ENCODE results near the gene ADPRHL1.

ADPRHL1 gene

DNA sequence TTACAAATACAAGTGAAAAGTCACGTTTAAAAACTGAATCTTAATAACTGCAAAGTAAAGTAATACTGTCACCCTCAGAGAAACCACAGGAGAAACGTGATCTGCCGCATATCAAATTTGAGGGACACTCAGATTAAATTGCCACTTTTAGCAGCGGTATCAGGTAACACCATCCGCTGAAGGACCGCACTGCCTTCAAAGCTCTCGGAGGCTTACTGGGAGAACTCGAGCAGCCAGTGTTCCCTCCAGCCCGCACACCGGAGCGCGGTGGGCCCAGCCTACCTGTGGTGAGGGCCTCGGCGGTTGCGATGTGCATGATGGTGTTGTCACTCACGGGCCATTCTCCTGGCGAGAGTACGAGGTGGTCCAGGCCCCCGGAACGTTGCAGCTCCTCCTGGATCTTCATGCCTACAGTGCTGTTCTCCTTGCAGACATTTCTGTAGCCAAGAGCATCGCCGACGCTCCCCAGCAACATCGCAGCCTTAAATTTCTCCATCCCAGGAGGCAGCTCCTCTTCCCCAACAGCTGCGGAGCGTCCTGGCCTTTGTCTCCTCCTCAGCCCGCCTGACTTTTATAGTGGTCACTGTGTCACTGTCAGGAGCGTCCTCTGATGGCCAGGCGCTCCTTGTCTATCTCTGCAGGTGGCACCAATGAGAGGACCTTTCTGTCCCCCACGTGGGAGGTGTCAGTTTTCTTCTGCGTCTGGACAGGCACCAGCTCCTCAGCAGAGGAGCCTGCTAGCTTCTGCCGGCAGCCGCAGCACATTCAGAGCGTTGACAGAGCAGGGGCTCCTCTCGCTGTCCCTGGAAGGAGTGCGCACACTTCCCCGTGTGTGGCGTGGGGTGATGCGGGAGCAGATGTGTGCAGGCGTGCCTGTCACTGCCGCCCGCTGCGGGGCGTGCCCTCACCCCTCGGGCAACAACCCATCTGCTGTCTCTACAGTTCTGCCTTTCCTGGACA, at the start of gene ADPRHL1:
Gene ADPRHL1 (minus strand): TSS at position 547 of the 960 bp plus-strand sequence. CDS start 51 bp downstream, at position 496.
- no peak within 1 kb of the TSS for H3K27ac Mint-ChIP-seq
- H3K27me3 Mint-ChIP-seq = no peaks in the 10 kb centered on the region
- H3K9me3 Mint-ChIP-seq = no peaks in the 10 kb centered on the region
- no peak within 1 kb of the TSS for H3K4me3 Mint-ChIP-seq
- DNase-seq (no peak), ATAC-seq (no peak)
- H3K4me1 Mint-ChIP-seq = no peaks in the 10 kb centered on the region
- peaks cover 9% of the 10 kb centered on the region for H3K36me3 Mint-ChIP-seq (ENCODE audit: low read depth)

DNA sequence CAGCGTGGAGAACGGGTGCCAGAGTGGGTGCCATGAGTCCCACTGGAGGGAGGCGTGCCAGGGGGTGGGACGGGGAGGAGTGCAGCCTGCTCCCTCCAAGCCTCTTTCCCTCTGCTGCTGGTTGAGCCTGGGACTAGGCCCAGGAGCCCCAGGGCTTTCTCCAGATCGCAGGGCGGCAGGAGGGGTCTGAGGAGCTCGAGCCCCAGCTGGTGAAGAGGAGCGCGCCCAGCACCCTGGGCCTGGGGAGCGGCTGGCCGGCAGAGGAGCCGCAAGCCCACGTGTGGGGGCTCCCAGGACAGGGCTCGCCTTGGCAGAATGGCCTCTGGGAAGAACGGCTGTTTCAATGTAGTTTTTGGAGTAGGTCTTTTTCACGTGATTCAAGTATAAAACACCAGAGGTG, 49.4 kb upstream of the ADPRHL1 start:
- Mint-ChIP-seq H3K27ac (no peak overlapping the region), H3K27me3 (no peaks in the 10 kb centered on the region), H3K9me3 (no peaks in the 10 kb centered on the region), H3K36me3 (ENCODE audit: low read depth) (peaks cover 30% of the 10 kb centered on the region), H3K4me1 (no peaks in the 10 kb centered on the region), H3K4me3 (no peak overlapping the region)
- DNase-seq (no peak), ATAC-seq (no peak)

DNA sequence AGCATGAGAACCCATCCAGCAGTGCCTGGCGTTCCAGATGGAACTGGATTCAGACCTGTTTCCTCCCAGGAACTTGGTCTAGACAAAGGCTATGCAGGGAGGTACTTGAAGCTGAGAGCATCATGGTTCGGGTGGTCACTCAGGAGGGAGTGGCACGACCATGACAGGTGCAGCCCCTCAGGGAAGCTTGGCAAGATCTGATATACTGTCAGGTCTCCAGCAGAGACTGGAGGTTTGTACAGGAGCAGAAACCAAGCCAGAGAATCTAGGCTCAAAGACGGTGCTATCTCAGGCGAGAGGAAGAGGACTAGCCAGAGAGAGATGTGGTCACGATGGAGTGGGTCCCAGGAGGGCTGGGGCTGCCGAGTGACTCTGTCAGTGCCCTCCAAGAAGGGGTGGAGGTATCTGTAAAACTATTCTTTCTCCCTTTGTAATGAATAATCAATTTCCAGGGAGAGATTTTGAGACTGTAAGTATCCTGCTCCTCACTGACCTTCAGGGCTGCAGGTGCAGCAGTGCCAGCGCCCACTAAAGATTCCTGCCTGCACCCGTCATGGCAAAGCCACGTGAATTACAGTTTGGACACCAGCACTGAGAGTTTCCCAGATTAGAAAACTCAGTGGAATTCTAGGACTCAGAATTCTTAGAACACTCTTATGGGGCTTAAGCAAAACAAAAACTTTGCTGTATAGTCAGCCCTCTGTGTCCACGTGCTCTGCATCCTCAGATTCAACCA, 47.4 kb upstream of the ADPRHL1 start:
- peaks cover 38% of the 10 kb centered on the region for H3K36me3 Mint-ChIP-seq (ENCODE audit: low read depth)
- H3K4me3 Mint-ChIP-seq = no peak overlapping the region
- no peaks in the 10 kb centered on the region for H3K27me3 Mint-ChIP-seq
- no peak for ATAC-seq
- H3K9me3 Mint-ChIP-seq = no peaks in the 10 kb centered on the region
- DNase-seq = no peak
- H3K4me1 Mint-ChIP-seq = peaks cover 7% of the 10 kb centered on the region
- no peak overlapping the region for H3K27ac Mint-ChIP-seq

DNA sequence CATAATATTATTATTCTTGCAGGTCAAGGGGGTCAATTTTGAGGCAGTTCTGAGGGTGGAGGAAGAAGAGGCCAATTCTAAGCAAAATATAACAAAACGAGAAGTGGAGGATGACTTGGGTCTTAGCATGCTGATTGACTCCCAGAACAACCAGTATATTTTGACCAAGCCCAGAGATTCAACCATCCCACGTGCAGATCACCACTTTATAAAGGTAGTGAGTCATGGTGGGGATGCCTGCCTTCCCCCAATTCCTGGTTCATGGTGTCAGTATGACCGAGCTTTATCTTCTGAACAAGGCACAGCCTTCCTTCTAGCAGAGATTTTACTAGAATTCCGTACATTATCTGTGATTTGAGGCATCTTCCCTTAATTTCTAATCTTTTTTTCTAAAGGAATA, 46.6 kb upstream of the ADPRHL1 start:
- peaks cover 34% of the 10 kb centered on the region for H3K36me3 Mint-ChIP-seq (ENCODE audit: low read depth)
- no peak overlapping the region for H3K27ac Mint-ChIP-seq
- no peaks in the 10 kb centered on the region for H3K9me3 Mint-ChIP-seq
- peaks cover 10% of the 10 kb centered on the region for H3K4me1 Mint-ChIP-seq
- DNase-seq (no peak), ATAC-seq (no peak)
- no peaks in the 10 kb centered on the region for H3K27me3 Mint-ChIP-seq
- H3K4me3 Mint-ChIP-seq = no peak overlapping the region

DNA sequence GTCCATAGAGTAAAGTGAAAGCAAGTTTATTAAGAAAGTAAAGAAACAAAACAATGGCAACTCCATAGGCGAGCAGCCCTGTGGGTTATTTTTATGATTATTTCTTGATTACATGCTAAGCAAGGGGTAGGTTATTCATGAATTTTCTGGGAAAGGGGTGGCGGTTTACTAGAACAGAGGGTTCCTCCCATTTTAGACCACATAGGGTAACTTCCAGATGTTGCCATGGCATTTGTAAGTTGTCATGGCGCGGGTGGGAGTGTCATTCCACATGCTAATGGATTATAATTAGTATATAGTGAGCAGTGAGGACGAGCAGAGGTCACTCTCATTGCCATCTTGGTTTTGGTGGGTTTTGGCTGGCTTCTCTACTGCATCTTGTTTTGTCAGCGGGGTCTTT, 45.6 kb upstream of the ADPRHL1 start:
- peaks cover 17% of the 10 kb centered on the region for H3K4me1 Mint-ChIP-seq
- no peak overlapping the region for H3K27ac Mint-ChIP-seq
- DNase-seq (no peak), ATAC-seq (no peak)
- no peaks in the 10 kb centered on the region for H3K27me3 Mint-ChIP-seq
- no peak overlapping the region for H3K4me3 Mint-ChIP-seq
- no peaks in the 10 kb centered on the region for H3K9me3 Mint-ChIP-seq
- peaks cover 32% of the 10 kb centered on the region for H3K36me3 Mint-ChIP-seq (ENCODE audit: low read depth)

DNA sequence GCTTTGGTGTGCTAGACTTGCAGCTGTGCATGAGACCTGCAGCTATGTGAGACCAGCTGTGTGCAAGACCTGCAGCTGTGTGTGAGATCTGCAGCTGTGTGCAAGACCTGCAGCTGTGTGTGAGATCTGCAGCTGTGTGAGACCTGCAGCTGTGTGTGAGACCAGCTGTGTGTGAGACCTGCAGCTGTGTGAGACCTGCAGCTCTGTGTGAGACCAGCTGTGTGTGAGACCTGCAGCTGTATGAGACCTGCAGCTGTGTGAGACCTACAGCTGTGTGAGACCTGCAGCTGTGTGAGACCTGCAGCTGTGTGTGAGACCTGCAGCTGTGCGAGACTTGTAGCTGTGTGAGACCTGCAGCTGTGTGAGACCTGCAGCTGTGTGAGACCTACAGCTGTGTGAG, 43.9 kb upstream of the ADPRHL1 start:
- H3K9me3 Mint-ChIP-seq = no peaks in the 10 kb centered on the region
- H3K27me3 Mint-ChIP-seq = no peaks in the 10 kb centered on the region
- no peak overlapping the region for H3K4me3 Mint-ChIP-seq
- DNase-seq = no peak
- peaks cover 28% of the 10 kb centered on the region for H3K36me3 Mint-ChIP-seq (ENCODE audit: low read depth)
- ATAC-seq = no peak
- H3K4me1 Mint-ChIP-seq = peaks cover 30% of the 10 kb centered on the region
- no peak overlapping the region for H3K27ac Mint-ChIP-seq

DNA sequence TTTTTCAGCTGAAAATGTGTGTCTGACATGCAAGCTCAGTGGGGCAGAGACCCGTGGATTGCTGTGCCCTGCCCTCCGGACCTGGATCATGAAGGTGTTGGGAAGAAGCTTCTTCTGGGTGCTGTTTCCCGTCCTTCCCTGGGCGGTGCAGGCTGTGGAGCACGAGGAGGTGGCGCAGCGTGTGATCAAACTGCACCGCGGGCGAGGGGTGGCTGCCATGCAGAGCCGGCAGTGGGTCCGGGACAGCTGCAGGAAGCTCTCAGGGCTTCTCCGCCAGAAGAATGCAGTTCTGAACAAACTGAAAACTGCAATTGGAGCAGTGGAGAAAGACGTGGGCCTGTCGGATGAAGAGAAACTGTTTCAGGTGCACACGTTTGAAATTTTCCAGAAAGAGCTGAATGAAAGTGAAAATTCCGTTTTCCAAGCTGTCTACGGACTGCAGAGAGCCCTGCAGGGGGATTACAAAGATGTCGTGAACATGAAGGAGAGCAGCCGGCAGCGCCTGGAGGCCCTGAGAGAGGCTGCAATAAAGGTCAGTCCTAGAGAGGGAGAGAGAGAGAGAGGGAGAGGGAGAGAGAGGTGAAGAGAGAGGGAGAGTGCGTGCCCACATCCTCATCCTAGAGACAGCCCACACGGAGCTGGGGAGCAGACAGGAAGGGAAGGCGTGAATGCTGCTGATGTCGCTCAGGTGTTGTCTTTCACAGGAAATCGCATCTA, 42.4 kb upstream of the ADPRHL1 start:
- Mint-ChIP-seq H3K9me3 (no peaks in the 10 kb centered on the region), H3K4me1 (peaks cover 34% of the 10 kb centered on the region), H3K27me3 (no peaks in the 10 kb centered on the region), H3K36me3 (ENCODE audit: low read depth) (peaks cover 28% of the 10 kb centered on the region), H3K4me3 (no peak overlapping the region), H3K27ac (no peak overlapping the region)
- DNase-seq (no peak), ATAC-seq (no peak)

DNA sequence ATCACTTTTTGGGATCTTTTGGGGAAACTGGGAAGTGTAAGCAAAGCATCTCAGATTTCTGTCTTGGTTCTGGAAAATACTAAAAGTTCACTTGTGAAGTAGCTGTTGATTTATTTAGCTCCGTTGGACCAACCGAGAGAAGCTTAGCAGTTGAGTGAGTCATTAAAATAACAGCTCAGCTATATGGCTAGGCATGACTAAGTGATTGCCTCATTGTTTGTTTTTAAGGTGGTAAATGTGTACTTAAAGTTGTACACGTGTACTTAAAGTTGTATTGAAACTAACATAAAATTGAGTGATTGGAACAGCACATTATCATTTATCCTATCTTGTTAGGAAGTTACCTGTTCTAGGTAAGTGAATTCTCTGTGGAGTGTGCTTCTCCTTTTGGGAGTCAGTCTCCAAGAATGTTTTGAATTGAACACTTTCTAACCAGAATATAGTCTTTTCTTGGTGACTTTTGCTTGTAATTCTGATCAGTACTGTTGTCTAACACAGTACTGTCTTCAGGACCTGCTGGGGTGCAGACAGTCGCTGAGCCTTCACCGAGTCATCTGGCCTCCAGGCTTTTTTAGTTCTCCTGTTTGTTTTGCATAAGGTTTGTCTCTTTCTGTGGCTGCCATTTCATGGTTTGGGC, 40.1 kb upstream of the ADPRHL1 start:
- no peak for DNase-seq
- H3K27ac Mint-ChIP-seq = peak overlapping the region; percentile 20

DNA sequence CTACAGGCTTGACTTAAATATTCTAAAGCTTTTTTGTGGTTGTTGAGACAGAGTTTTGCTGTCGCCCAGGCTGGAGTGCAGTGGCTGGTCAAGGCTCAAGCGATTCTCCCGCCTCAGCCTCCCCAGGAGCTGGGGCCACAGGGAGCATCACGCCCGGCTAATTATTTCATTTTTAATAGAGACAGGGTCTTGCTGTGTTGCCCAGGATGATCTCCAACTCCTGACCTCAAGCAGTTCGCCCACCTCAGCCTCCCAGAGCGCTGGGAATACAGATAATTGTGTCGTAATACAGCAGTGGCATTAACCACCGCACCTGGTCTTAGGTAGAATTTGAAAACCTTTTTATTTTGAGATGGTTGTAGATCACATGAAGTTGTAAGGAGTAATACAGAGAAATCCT, 38.7 kb upstream of the ADPRHL1 start:
- H3K4me1 Mint-ChIP-seq = peaks cover 60% of the 10 kb centered on the region
- DNase-seq (no peak), ATAC-seq (no peak)
- no peaks in the 10 kb centered on the region for H3K9me3 Mint-ChIP-seq
- peak overlapping the region; percentile 76 for H3K4me3 Mint-ChIP-seq
- no peaks in the 10 kb centered on the region for H3K27me3 Mint-ChIP-seq
- peak overlapping the region; percentile 64 for H3K27ac Mint-ChIP-seq
- peaks cover 23% of the 10 kb centered on the region for H3K36me3 Mint-ChIP-seq (ENCODE audit: low read depth)

More for the DNA sequence above, 40.1 kb upstream of the ADPRHL1 start:
- Mint-ChIP-seq H3K36me3 (ENCODE audit: low read depth) (peaks cover 26% of the 10 kb centered on the region), H3K27me3 (no peaks in the 10 kb centered on the region), H3K4me1 (peaks cover 49% of the 10 kb centered on the region), H3K9me3 (no peaks in the 10 kb centered on the region), H3K4me3 (peak overlapping the region; percentile 40)
- ATAC-seq = peak; percentile 38

DNA sequence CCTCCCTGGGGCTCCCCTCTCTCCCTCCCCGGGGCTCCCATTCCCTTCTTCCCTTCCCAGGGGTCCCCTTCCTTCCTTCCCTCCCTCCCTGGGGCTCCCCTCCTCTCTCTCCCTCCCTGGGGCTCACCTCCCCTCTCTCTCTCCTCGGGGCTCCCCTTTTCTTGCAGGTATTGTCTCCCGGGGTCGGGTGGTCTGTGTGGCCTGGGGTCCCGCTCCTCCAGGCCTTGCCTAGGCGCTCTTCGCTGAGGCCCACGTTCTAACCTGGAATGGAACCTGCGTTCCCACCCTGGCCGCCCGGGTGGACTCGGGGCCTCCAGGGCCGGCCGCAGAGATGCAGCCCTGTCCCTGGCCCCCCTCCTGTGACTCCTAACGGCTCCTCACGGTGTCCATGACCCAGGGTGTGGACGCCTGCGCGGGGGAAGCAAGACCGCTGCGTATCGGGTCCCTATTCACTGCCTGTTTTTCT, 38.2 kb upstream of the ADPRHL1 start:
- H3K4me1 Mint-ChIP-seq = peaks cover 59% of the 10 kb centered on the region
- H3K9me3 Mint-ChIP-seq = no peaks in the 10 kb centered on the region
- peak overlapping the region; percentile 64 for H3K27ac Mint-ChIP-seq
- ATAC-seq (no peak), DNase-seq (no peak)
- H3K4me3 Mint-ChIP-seq = peak overlapping the region; percentile 76
- H3K27me3 Mint-ChIP-seq = no peaks in the 10 kb centered on the region
- peaks cover 18% of the 10 kb centered on the region for H3K36me3 Mint-ChIP-seq (ENCODE audit: low read depth)

DNA sequence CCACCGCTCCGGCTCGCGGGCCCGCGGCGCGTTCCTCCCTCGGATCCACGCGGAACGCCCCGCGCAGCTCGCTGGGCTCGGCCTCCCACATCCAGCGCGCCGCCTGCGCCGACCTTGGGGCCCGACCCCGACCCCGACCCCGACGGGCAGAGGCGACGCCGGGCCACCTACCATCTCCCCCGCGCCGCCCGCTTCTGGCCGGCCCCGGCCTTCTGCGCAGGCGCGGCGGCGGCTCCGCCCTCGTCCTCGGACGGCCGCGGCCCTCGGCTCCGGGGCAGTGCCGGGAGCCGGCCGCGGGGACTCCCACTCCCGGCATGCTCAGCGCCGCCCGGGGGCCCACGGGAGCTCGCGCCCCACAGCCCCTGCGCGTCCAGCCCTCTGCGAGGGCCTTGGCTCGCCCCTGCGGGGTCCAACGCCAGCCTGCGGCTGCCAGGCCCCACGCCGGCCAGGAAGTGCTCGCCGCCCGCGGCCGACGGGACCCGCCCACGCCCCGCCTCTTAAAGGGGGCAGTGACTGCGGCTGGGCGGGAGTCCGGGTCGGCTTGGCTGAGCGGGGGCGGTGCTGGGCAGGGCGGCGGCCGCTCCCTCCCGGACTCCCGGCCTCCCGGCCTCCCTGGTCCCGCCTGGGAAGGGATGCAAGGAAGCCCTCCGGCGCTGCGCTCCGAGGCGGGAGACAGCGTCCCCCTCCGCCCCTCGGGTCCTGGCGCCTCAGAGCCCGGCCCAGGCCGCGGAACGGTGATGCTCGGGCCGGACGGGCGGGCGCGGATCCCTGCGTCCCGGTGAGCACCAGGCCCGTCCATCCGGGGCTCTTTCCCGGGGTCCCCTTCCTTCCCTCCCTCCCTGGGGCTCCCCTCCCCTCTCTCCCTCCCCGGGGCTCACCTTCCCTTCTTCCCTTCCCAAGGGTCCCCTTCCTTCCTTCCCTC, 37.5 kb upstream of the ADPRHL1 start, which contains the start of gene DCUN1D2:
Gene DCUN1D2 (minus strand): TSS at position 216 of the 922 bp plus-strand sequence. CDS start 42 bp downstream, at position 174.
- Mint-ChIP-seq H3K36me3 (ENCODE audit: low read depth) (peaks cover 13% of the 10 kb centered on the region), H3K4me3 (peak within 1 kb of the TSS; percentile 86), H3K27ac (peak within 1 kb of the TSS; percentile 70), H3K27me3 (no peaks in the 10 kb centered on the region), H3K4me1 (peaks cover 54% of the 10 kb centered on the region), H3K9me3 (no peaks in the 10 kb centered on the region)
- DNase-seq = peak; percentile 81
- ATAC-seq = peak; percentile 83

DNA sequence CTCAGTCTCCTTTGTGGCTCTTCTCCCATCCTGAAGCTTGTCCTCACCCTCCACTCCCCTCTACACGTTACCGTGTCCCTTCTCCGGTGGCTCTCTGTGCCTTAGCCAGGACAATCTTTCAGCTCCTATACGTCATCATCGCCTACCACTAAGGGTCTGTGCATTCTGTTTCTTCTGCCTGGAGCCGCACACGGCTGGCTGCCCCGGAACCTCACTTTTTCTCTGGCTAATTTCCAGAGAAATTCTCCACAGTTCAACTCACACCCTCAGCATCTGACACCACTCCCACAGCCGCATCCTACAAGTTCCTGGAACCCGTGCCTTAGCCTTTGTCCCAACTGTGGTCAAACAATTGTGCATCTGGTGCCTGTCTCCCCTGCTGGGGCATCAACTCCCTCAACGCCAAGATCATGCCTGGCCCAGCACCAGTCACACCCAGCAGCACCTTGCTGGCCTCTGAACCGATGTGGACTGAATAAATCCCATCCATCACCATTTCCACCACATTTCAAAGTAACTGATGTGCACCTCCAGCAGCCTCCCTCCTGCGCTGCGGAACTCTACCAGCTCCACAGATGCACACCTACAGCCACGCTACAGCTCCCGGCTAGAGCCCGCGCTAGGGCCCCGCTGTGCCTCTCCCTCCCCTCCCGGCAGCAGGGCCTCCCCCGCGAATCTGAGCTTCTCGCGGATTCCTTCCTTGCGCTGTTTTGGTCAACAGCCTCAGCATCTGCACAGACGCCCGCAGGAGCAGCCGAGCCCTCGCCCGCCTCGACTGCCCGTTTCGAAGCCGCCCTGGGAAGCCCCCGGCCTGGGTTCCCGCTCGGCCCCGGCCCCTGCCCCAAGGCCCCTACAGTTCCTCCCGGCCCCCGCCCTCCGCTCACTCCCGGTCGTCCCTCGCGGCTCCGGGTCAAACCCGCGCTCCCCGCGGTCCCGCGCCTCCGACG, 36.5 kb upstream of the ADPRHL1 start:
- Mint-ChIP-seq H3K27me3 (no peaks in the 10 kb centered on the region), H3K4me1 (peaks cover 50% of the 10 kb centered on the region), H3K27ac (peak overlapping the region; percentile 70), H3K4me3 (peak overlapping the region; percentile 86), H3K36me3 (ENCODE audit: low read depth) (peaks cover 8% of the 10 kb centered on the region), H3K9me3 (no peaks in the 10 kb centered on the region)
- ATAC-seq = peak; percentile 48
- peak; percentile 44 for DNase-seq
